Limb (tissue), 2 donors: ENCODE measurements around the gene SH3GL3.

ENCODE experiments used
- DNase-seq, 2 donors: peaks; one replicate each; pipeline ENCODE4 v3.0.0-alpha.2; 2016; ENCODE audit errors: extremely low spot score in 2 of 2

Gene SH3GL3

DNA sequence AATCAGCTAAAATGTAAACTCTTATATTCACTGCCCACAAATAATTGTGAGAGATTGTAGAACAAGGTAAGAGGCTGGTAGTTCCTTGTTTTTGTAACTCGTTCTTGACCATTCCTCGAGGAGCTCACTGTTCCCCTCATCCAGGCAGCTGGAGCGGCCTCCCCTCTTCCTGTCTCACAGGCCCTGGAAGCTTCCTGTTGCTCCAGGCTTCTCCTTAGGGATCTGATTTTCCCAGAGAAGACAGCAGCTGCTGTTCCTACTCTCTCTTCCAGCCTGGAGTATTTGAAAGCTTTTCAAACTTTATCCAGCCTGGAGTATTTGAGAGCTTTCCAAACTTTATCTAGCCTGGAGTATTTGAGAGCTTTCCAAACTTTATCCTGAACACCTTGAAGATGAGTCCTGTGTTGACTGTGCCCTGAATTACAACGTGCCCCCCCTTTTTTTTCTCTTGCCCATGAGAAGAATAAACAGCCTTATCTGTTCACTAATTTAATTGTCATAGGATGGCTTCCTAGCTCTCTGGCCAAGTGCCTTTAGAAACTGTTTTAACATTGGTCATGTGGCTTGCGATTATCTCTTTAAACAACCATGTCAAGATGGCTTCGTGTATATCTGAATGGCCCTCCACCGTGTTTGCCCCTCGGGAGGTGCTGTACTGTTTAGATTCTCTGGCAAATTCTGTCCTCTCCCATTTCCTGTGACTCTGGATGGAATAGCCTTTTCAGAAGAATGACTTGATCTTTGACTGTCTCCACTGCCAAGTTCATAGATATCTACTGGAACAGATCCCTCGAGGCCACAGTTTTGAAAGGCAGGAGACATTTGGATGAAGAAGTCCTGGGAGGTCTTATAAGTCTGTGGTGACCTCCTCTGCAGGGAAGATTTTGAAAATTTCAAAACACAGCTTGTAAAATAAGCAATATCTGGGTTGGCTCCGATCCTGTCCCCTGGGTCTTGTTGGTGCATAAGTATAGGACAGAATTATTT is 211.6 kb downstream of the SH3GL3 start:
- DNase-seq, result no peak

GRCh38 chr15:83659417-83659812 is 212.3 kb downstream of the SH3GL3 start:
- no peak for DNase-seq

DNA sequence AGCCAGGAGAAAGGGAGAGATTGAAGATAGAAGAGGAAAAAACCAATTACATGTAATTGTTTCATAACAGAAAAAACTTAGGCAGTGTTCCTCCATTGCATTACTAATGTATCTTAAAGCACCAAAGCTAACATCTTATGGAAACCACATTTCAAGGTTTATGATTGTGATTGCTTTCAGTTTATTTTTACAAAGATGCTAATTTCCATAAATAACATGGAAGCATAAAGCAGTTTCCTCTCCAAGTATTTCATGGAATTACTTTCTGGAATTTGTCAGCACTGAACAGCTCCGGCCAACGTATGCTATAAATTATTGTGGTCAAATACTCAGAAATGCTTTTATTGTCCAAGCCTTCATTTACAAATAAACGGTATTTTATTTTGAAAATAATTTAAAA is 218.3 kb downstream of the SH3GL3 start:
- no peak for DNase-seq
